Measurements from ENCODE around the gene IL12RB1.
"Not testable (repeated sequence)": the region's sequence is repeated elsewhere in the genome, so short reads cannot be mapped to it uniquely, and the experiment has no call there.

The IL12RB1 gene

GRCh38 chr19:18110609-18111232 is 24.0 kb upstream of the IL12RB1 start:
- no peak for DNase-seq

GRCh38 chr19:18109733-18110608 is 23.2 kb upstream of the IL12RB1 start:
- no peak for DNase-seq

- DNase-seq = no peak
These were observed 22.6 kb upstream of the IL12RB1 start for GRCh38 chr19:18109341-18109732.

- no peak for DNase-seq
These were observed 22.2 kb upstream of the IL12RB1 start for GRCh38 chr19:18108897-18109296.

- no peak for DNase-seq
These were observed 20.5 kb upstream of the IL12RB1 start for GRCh38 chr19:18107235-18107634.

GRCh38 chr19:18105259-18105658 is 18.5 kb upstream of the IL12RB1 start:
- DNase-seq = not testable (repeated sequence)

GRCh38 chr19:18104793-18105131 is 18.0 kb upstream of the IL12RB1 start:
- no peak for DNase-seq

- DNase-seq = no peak
These were observed 16.3 kb upstream of the IL12RB1 start for GRCh38 chr19:18102916-18103542.

- no peak for DNase-seq
These were observed 14.5 kb upstream of the IL12RB1 start for GRCh38 chr19:18101268-18101667.

GRCh38 chr19:18100710-18101109 is 14.0 kb upstream of the IL12RB1 start:
- DNase-seq = no peak

GRCh38 chr19:18099623-18099995 is 12.9 kb upstream of the IL12RB1 start:
- DNase-seq = no peak

- no peak for DNase-seq
These were observed 12.3 kb upstream of the IL12RB1 start for GRCh38 chr19:18098891-18099622.

GRCh38 chr19:18097993-18098890 is 11.5 kb upstream of the IL12RB1 start:
- DNase-seq = no peak

GRCh38 chr19:18097217-18097992 is 10.7 kb upstream of the IL12RB1 start, which contains the start of gene MAST3:
Gene MAST3 (plus strand): TSS chr19:18097778. CDS start chr19:18097793, 15 bp downstream.
- no peak for DNase-seq

- no peak for DNase-seq
These were observed 9.5 kb upstream of the IL12RB1 start for GRCh38 chr19:18096258-18096657.

- DNase-seq = no peak
These were observed 6.9 kb upstream of the IL12RB1 start for GRCh38 chr19:18093439-18094161.

GRCh38 chr19:18091217-18091608 is 4.5 kb upstream of the IL12RB1 start:
- no peak for DNase-seq

GRCh38 chr19:18090545-18091216 is 3.9 kb upstream of the IL12RB1 start:
- DNase-seq = no peak

GRCh38 chr19:18089726-18090125 is 3.0 kb upstream of the IL12RB1 start:
- no peak for DNase-seq

GRCh38 chr19:18089096-18089541 is 2.4 kb upstream of the IL12RB1 start:
- DNase-seq = peak; percentile 64

All from NK-92 treated with Interleukin-12 subunit alpha and Interleukin-12 subunit beta, amount 100 ng/mL, for 24 hours (cell line).